GM18517 (cell line): ENCODE data around the gene CYSTM1.

ENCODE experiments used
- ATAC-seq: cut with Tn5 transposase; IDR thresholded peaks from one replicate; pipeline ENCODE4 v1.9.1; 2021; ENCODE audit warnings: mild to moderate bottlenecking, moderate library complexity; ENCODE audit not compliant: unreplicated experiment

The CYSTM1 gene

GRCh38 chr5:140174465-140175366, at the start of gene CYSTM1:
Gene CYSTM1 (plus strand): TSS chr5:140175188. CDS start chr5:140194466, 19,278 bp downstream.
- peak; percentile 80 for ATAC-seq

GRCh38 chr5:140125637-140126036, 49.4 kb upstream of the CYSTM1 start, which contains the start of gene IGIP:
Gene IGIP (plus strand): TSS chr5:140125937. CDS start chr5:140128477, 2,540 bp downstream.
- ATAC-seq, result no peak

GRCh38 chr5:140126315-140127012, 48.5 kb upstream of the CYSTM1 start:
- no peak for ATAC-seq

- no peak for ATAC-seq
Measured at GRCh38 chr5:140128376-140128775, 46.6 kb upstream of the CYSTM1 start.

GRCh38 chr5:140130949-140131733, 43.8 kb upstream of the CYSTM1 start:
- no peak for ATAC-seq

- no peak for ATAC-seq
Measured at GRCh38 chr5:140131967-140132409, 43.0 kb upstream of the CYSTM1 start.

- no peak for ATAC-seq
Measured at GRCh38 chr5:140133514-140134167, 41.3 kb upstream of the CYSTM1 start.

GRCh38 chr5:140134277-140134935, 40.6 kb upstream of the CYSTM1 start:
- ATAC-seq, result no peak

GRCh38 chr5:140135127-140135526, 39.9 kb upstream of the CYSTM1 start:
- no peak for ATAC-seq

GRCh38 chr5:140136624-140137023, 38.4 kb upstream of the CYSTM1 start:
- ATAC-seq, result no peak

GRCh38 chr5:140140435-140140834, 34.6 kb upstream of the CYSTM1 start:
- ATAC-seq, result no peak

- no peak for ATAC-seq
Measured at GRCh38 chr5:140141241-140141640, 33.7 kb upstream of the CYSTM1 start.

GRCh38 chr5:140142246-140142645, 32.7 kb upstream of the CYSTM1 start:
- ATAC-seq, result no peak

GRCh38 chr5:140142856-140143255, 32.1 kb upstream of the CYSTM1 start:
- ATAC-seq, result no peak

- ATAC-seq, result peak; percentile 13
Measured at GRCh38 chr5:140143521-140144258, 31.3 kb upstream of the CYSTM1 start.

- no peak for ATAC-seq
Measured at GRCh38 chr5:140145256-140145655, 29.7 kb upstream of the CYSTM1 start.

- no peak for ATAC-seq
Measured at GRCh38 chr5:140145818-140146522, 29.0 kb upstream of the CYSTM1 start.

- no peak for ATAC-seq
Measured at GRCh38 chr5:140146523-140146842, 28.5 kb upstream of the CYSTM1 start.

- no peak for ATAC-seq
Measured at GRCh38 chr5:140147460-140147859, 27.5 kb upstream of the CYSTM1 start.
